HCT116 (cell line): ENCODE measurements around the gene LEO1. TPM values are rescaled to one million over a fixed set of nuclear protein-coding genes. Genes with fewer than 3 reads are reported as not detected.

Source experiments
- ATAC-seq: fragments of 200-7000 bp; cut with Tn5 transposase; 2 replicates; pipeline ENCODE4 v1.9.1; 2020; ENCODE audit warnings: mild to moderate bottlenecking, moderate library complexity
- BruUV-seq: library from RNA; stranded (reverse); fragments of 400-500 nt; replicated peaks from 2 replicates; lab custom pipeline; 2021; lab: Mats Ljungman, UMichigan
- CTCF ChIA-PET: fragments of 300-600 bp; sonication (Branson Sonifier 250); formaldehyde crosslinking; loops from one replicate; lab custom pipeline; 2021; ENCODE audit warnings: antibody characterized with exemption; lab: Charles Lee
- POLR2A ChIA-PET: fragments of 300-600, 350-600 bp; sonication (Branson Sonifier 250); formaldehyde crosslinking; loops from one replicate; lab custom pipeline; 2021; ENCODE audit warnings: antibody characterized with exemption; lab: Charles Lee
- RAD21 ChIA-PET, 2 experiments: fragments of 300-600 bp; sonication (Branson Sonifier 250); formaldehyde crosslinking; loops; one replicate each; lab custom pipeline; 2023; ENCODE audit warnings: low total read pairs in 2 of 2; ENCODE audit not compliant: uncharacterized antibody in 2 of 2, unreplicated experiment in 2 of 2, low non-redundant PET in 1 of 2; lab: Charles Lee
- DNase-seq: peaks from one replicate; pipeline ENCODE4 v3.0.0-alpha.2; 2010; ENCODE audit warnings: low read depth, low spot score
- H2AFZ ChIP-seq: fragments of 200-600 bp; shearing (Covaris generic), sonication (generic); 2 replicates; pipeline ENCODE4 v1.6.1; 2017; ENCODE audit warnings: low read depth, mixed run types, mixed read lengths, antibody characterized with exemption, low read length; ENCODE audit not compliant: poor library complexity, severe bottlenecking
- H3K27ac ChIP-seq: 2 replicates; pipeline ENCODE4 v1.5.1; 2012; ENCODE audit warnings: low read depth, low read length
- H3K27me3 ChIP-seq: fragments of 200-600 bp; sonication (generic); 2 replicates; pipeline ENCODE4 v1.6.1; 2016; ENCODE audit warnings: mixed run types, low read length, mixed read lengths; ENCODE audit not compliant: insufficient read depth
- H3K36me3 ChIP-seq, 2 experiments: fragments of 200-500 bp in 1 of 2; fragments of 200-600 bp in 1 of 2; sonication (Bioruptor generic) in 1 of 2; sonication (generic) in 1 of 2; 2 replicates each; pipeline versions ENCODE4 v1.5.1 to v1.6.1; 2014 to 2016; ENCODE audit warnings: low read length in 2 of 2, inconsistent platforms in 1 of 2, mixed read lengths in 1 of 2, mixed run types in 1 of 2; ENCODE audit not compliant: insufficient read depth in 2 of 2, control insufficient read depth in 1 of 2
- H3K4me1 ChIP-seq, 2 experiments: fragments of 200-600 bp in 1 of 2; sonication (generic) in 1 of 2; 2 replicates each; pipeline versions ENCODE4 v1.5.1 to v1.6.1; 2012 to 2017; ENCODE audit warnings: low read length in 2 of 2, inconsistent platforms in 1 of 2, mild to moderate bottlenecking in 1 of 2, mixed read lengths in 1 of 2, mixed run types in 1 of 2, moderate library complexity in 1 of 2; ENCODE audit not compliant: insufficient read depth in 2 of 2, control insufficient read depth in 1 of 2
- H3K4me2 ChIP-seq: fragments of 200-600 bp; sonication (generic); 2 replicates; pipeline ENCODE4 v1.6.1; 2017; ENCODE audit warnings: mixed run types, low read length, mixed read lengths
- H3K4me3 ChIP-seq, 2 experiments: fragments of 200-600 bp in 1 of 2; sonication (generic) in 1 of 2; replicated peaks in 1 of 2; 2 replicates each; pipeline ENCODE4 v1.5.1; 2011 to 2016; ENCODE audit warnings: low read length in 2 of 2, control low read depth in 1 of 2, low read depth in 1 of 2, mild to moderate bottlenecking in 1 of 2, mixed read lengths in 1 of 2, mixed run types in 1 of 2
- H3K79me2 ChIP-seq: fragments of 200-600 bp; sonication (generic); 2 replicates; pipeline ENCODE4 v1.6.1; 2017; ENCODE audit warnings: mild to moderate bottlenecking, mixed run types, low read length, moderate library complexity, mixed read lengths; ENCODE audit not compliant: insufficient read depth
- H3K9ac ChIP-seq: fragments of 200-600 bp; sonication (generic); 2 replicates; pipeline ENCODE4 v1.6.1; 2016; ENCODE audit warnings: low read length, mixed read lengths
- H3K9me2 ChIP-seq: fragments of 200-600 bp; sonication (generic), shearing (Covaris generic); 2 replicates; pipeline ENCODE4 v1.6.1; 2017; ENCODE audit warnings: mixed run types, mild to moderate bottlenecking, moderate library complexity; ENCODE audit not compliant: insufficient read depth
- H3K9me3 ChIP-seq, 2 experiments: fragments of 200-500 bp in 1 of 2; fragments of 200-600 bp in 1 of 2; sonication (Bioruptor generic) in 1 of 2; sonication (generic) in 1 of 2; 2 replicates each; pipeline ENCODE4 v1.6.1; 2014 to 2017; ENCODE audit warnings: low read length in 2 of 2, mixed read lengths in 2 of 2, inconsistent platforms in 1 of 2, low read depth in 1 of 2, mild to moderate bottlenecking in 1 of 2, mixed run types in 1 of 2, moderate library complexity in 1 of 2; ENCODE audit not compliant: control insufficient read depth in 1 of 2, insufficient read depth in 1 of 2
- H4K20me1 ChIP-seq: fragments of 200-600 bp; sonication (generic), shearing (Covaris generic); 2 replicates; pipeline ENCODE4 v1.6.1; 2017; ENCODE audit warnings: mixed run types, mild to moderate bottlenecking, moderate library complexity; ENCODE audit not compliant: insufficient read depth
- ATF3 ChIP-seq: IDR thresholded peaks from 2 replicates; pipeline ENCODE4 v1.6.1; 2012
- CBX3 ChIP-seq: IDR thresholded peaks from 2 replicates; pipeline ENCODE4 v1.6.1; 2012; ENCODE audit warnings: low read depth
- CEBPB ChIP-seq: IDR thresholded peaks from 2 replicates; pipeline ENCODE4 v1.6.1; 2012; ENCODE audit warnings: low read depth
- CTCF ChIP-seq, 3 experiments: fragments of 200-600 bp in 1 of 3; sonication (generic) in 1 of 3; IDR thresholded peaks in 2 of 3; conservative IDR thresholded peaks in 1 of 3; 2 replicates each; pipeline ENCODE4 v1.5.1; 2012 to 2017; ENCODE audit warnings: low read depth in 2 of 3, low read length in 2 of 3, antibody characterized with exemption in 1 of 3, borderline replicate concordance in 1 of 3, control low read depth in 1 of 3, mild to moderate bottlenecking in 1 of 3, mixed read lengths in 1 of 3, mixed run types in 1 of 3, moderate library complexity in 1 of 3; ENCODE audit not compliant: insufficient read depth in 1 of 3
- EZH2phosphoT487 ChIP-seq: fragments of 200-600 bp; IDR thresholded peaks from 2 replicates; pipeline ENCODE4 v1.6.1; 2018; ENCODE audit warnings: antibody characterized with exemption, borderline replicate concordance
- FOSL1 ChIP-seq: IDR thresholded peaks from 2 replicates; pipeline ENCODE4 v1.6.1; 2012; ENCODE audit warnings: low read depth
- MAX ChIP-seq: IDR thresholded peaks from 2 replicates; pipeline ENCODE4 v1.6.1; 2012
- POLR2A ChIP-seq: IDR thresholded peaks from 2 replicates; pipeline ENCODE4 v1.7.0; 2011; ENCODE audit warnings: borderline replicate concordance; ENCODE audit not compliant: insufficient read depth, insufficient read length; ENCODE audit errors: extremely low read depth
- RAD21 ChIP-seq: IDR thresholded peaks from 2 replicates; pipeline ENCODE4 v1.6.1; 2012; ENCODE audit warnings: low read depth, mild to moderate bottlenecking
- SRF ChIP-seq: IDR thresholded peaks from 2 replicates; pipeline ENCODE4 v1.6.1; 2012; ENCODE audit warnings: low read depth
- YY1 ChIP-seq: IDR thresholded peaks from 2 replicates; pipeline ENCODE4 v1.6.1; 2011; ENCODE audit warnings: low read length, low read depth, moderate library complexity, mild to moderate bottlenecking; ENCODE audit not compliant: insufficient replicate concordance; ENCODE audit errors: extremely low read depth
- ZBTB33 ChIP-seq: IDR thresholded peaks from 2 replicates; pipeline ENCODE4 v1.6.1; 2011; ENCODE audit warnings: mild to moderate bottlenecking, low read length, moderate library complexity; ENCODE audit not compliant: insufficient replicate concordance; ENCODE audit errors: extremely low read depth
- ZNF274 ChIP-seq: fragments of 200-500 bp; sonication (Bioruptor generic); IDR thresholded peaks from 2 replicates; pipeline ENCODE4 v1.6.1; 2014; ENCODE audit warnings: mild to moderate bottlenecking, low read depth, low read length, inconsistent platforms
- intact Hi-C: fragments of 100-400 bp; cut with micrococcal nuclease; formaldehyde crosslinking; loops from 2 replicates; pipeline ENCODE4 v1.10.0; 2022
- total RNA-seq: library from RNA; stranded (reverse); gene quantifications from one replicate; pipeline ENCODE4 v1.2.1, GENCODE V29; 2021; ENCODE audit not compliant: unreplicated experiment

Gene LEO1
- total RNA-seq, 1 experiment from 2014 or later, result 27.8 TPM

- POLR2A ChIA-PET, result no interaction called here
- Histone ChIP-seq H3K4me2 (no peak overlapping the region), H3K27me3 (no peaks in the 10 kb centered on the region), H3K9ac (no peak overlapping the region), H4K20me1 (no peaks in the 10 kb centered on the region; the same call in 1 of the 2 replicates), H3K4me1 (no peaks in the 10 kb centered on the region), H2AFZ (no peak overlapping the region), H3K4me3 (no peak overlapping the region), H3K9me2 (no peaks in the 10 kb centered on the region), H3K27ac (no peak overlapping the region), H3K9me3 (no peaks in the 10 kb centered on the region), H3K79me2 (no peaks in the 10 kb centered on the region; the same call in 1 of the 2 replicates), H3K36me3 (peaks cover 57 to 73% of the 10 kb centered on the region in 2 experiments)
- CTCF ChIA-PET, result no interaction called here
- intact Hi-C loops, result no loop called here
- no TSS peak for BruUV-seq
- DNase-seq (no peak), ATAC-seq (no peak)
- RAD21 ChIA-PET, result no interaction called here
- TF ChIP-seq ZNF274 (no peak), ZBTB33 (no peak), ATF3 (no peak), SRF (no peak), MAX (no peak)
Observed at GRCh38 chr15:51955504-51955903, 16.1 kb downstream of the LEO1 start.

GRCh38 chr15:51952805-51953204, 18.8 kb downstream of the LEO1 start:
- intact Hi-C loops, result no loop called here
- ChIA-PET CTCF (no interaction called here), RAD21 (no interaction called here), POLR2A (no interaction called here)
- no peak overlapping the region for H3K9ac ChIP-seq
- H3K4me2 ChIP-seq, result no peak overlapping the region
- H3K36me3 ChIP-seq, result peaks cover 56 to 69% of the 10 kb centered on the region in 2 experiments; a peak in 3 of 4 replicates
- no peaks in the 10 kb centered on the region for H3K27me3 ChIP-seq
- H3K4me1 ChIP-seq, result no peaks in the 10 kb centered on the region
- no peaks in the 10 kb centered on the region; the same call in 1 of the 2 replicates for H3K79me2 ChIP-seq
- no peak overlapping the region for H3K27ac ChIP-seq
- no peaks in the 10 kb centered on the region for H4K20me1 ChIP-seq
- no peak overlapping the region for H2AFZ ChIP-seq
- ATAC-seq, result no peak
- BruUV-seq, result no TSS peak
- H3K9me2 ChIP-seq, result no peaks in the 10 kb centered on the region
- H3K4me3 ChIP-seq, result no peak overlapping the region
- H3K9me3 ChIP-seq, result no peaks in the 10 kb centered on the region
- no peak for DNase-seq
- no peak for TF ChIP-seq RAD21
- TF ChIP-seq EZH2phosphoT487, result no peak
- TF ChIP-seq CBX3, result no peak
- TF ChIP-seq CEBPB, result no peak
- no peak for TF ChIP-seq CTCF (IDR thresholded peaks at IDR 0.05 in 2 of 3, conservative IDR thresholded peaks at IDR 0.05 in 1 of 3; ENCODE audit: borderline replicate concordance in 1 of 3, insufficient read depth in 1 of 3, low read depth in 2 of 3, low read length in 2 of 3)
- TF ChIP-seq FOSL1, result no peak
- TF ChIP-seq POLR2A, result no peak
- TF ChIP-seq YY1, result no peak
- TF ChIP-seq, all 23 proteins: peak for 0
